ENCODE measurements around the gene KCTD18.

GRCh38 chr2:200459101-200459500 lies 50.8 kb downstream of the KCTD18 start:
- no peak for TF ChIP-seq POLR2AphosphoS5 (IDR thresholded peaks at IDR 0.05; ENCODE audit: low read depth, low read length)
- TF ChIP-seq CTCF (IDR thresholded peaks at IDR 0.05), result no peak

Measured in Panc1 (cell line).